ENCODE data around the gene BRSK1.

- no peak for TF ChIP-seq REST (IDR thresholded peaks at IDR 0.05; ENCODE audit: borderline replicate concordance)
- TF ChIP-seq CTCF (IDR thresholded peaks at IDR 0.05; ENCODE audit: poor library complexity, severe bottlenecking): no peak
- no peak for TF ChIP-seq SMC3 (conservative IDR thresholded peaks at IDR 0.05; ENCODE audit: poor library complexity)
- TF ChIP-seq EP300 (conservative IDR thresholded peaks at IDR 0.05; ENCODE audit: poor library complexity, severe bottlenecking): no peak
- no peak for TF ChIP-seq POLR2AphosphoS5 (IDR thresholded peaks at IDR 0.05)
- no peak for TF ChIP-seq TAF1 (IDR thresholded peaks at IDR 0.05; ENCODE audit: low read depth)
Observed at GRCh38 chr19:55355213-55355821, 71.5 kb downstream of the BRSK1 start.

All from neural cell (in vitro differentiated cells).